ENCODE results near the gene RAB27B.

The RAB27B gene

GRCh38 chr18:54872681-54873080 lies 44.4 kb downstream of the RAB27B start:
- no peak for DNase-seq

- no peak for DNase-seq
Observed at GRCh38 chr18:54873884-54874255, 45.6 kb downstream of the RAB27B start.

GRCh38 chr18:54875063-54875462 lies 46.8 kb downstream of the RAB27B start:
- no peak for DNase-seq

- no peak for DNase-seq
Observed at GRCh38 chr18:54877076-54877475, 48.8 kb downstream of the RAB27B start.

- no peak for DNase-seq
Observed at GRCh38 chr18:54878159-54878622, 49.9 kb downstream of the RAB27B start.

- no peak for DNase-seq
Observed at GRCh38 chr18:54878659-54879358, 50.5 kb downstream of the RAB27B start.

- DNase-seq: no peak
Observed at GRCh38 chr18:54879691-54880090, 51.4 kb downstream of the RAB27B start.

- no peak for DNase-seq
Observed at GRCh38 chr18:54880395-54881105, 52.3 kb downstream of the RAB27B start.

GRCh38 chr18:54881229-54881768 lies 53.0 kb downstream of the RAB27B start:
- DNase-seq: no peak

GRCh38 chr18:54882318-54882717 lies 54.0 kb downstream of the RAB27B start:
- no peak for DNase-seq

- DNase-seq: no peak
Observed at GRCh38 chr18:54883816-54884604, 55.7 kb downstream of the RAB27B start.

GRCh38 chr18:54888378-54888777 lies 60.1 kb downstream of the RAB27B start:
- DNase-seq: no peak

- DNase-seq: no peak
Observed at GRCh38 chr18:54888933-54889332, 60.7 kb downstream of the RAB27B start.

GRCh38 chr18:54899500-54899899 lies 71.2 kb downstream of the RAB27B start:
- no peak for DNase-seq

- no peak for DNase-seq
Observed at GRCh38 chr18:54900290-54900689, 72.0 kb downstream of the RAB27B start.

- DNase-seq: no peak
Observed at GRCh38 chr18:54904581-54904980, 76.3 kb downstream of the RAB27B start.

GRCh38 chr18:54905629-54906028 lies 77.4 kb downstream of the RAB27B start:
- DNase-seq: no peak

GRCh38 chr18:54906331-54907185 lies 78.3 kb downstream of the RAB27B start:
- DNase-seq: no peak

GRCh38 chr18:54909538-54909937 lies 81.3 kb downstream of the RAB27B start:
- no peak for DNase-seq

GRCh38 chr18:54910161-54910919 lies 82.1 kb downstream of the RAB27B start:
- no peak for DNase-seq

- no peak for DNase-seq
Observed at GRCh38 chr18:54911551-54911950, 83.3 kb downstream of the RAB27B start.

GRCh38 chr18:54914816-54915215 lies 86.5 kb downstream of the RAB27B start:
- DNase-seq: no peak
